HFF-Myc (cell line): ENCODE results near the gene PROK1.

Experiments
- DNase-seq: peaks from one replicate; pipeline ENCODE4 v3.0.0-alpha.2; 2011; ENCODE audit warnings: low read depth; ENCODE audit errors: extremely low read depth
- H3K4me3 ChIP-seq: replicated peaks from 2 replicates; pipeline ENCODE4 v1.5.1; 2011; ENCODE audit warnings: low read depth, mild to moderate bottlenecking, control low read depth, low read length
- TF ChIP-seq, protein P1 (sequence below): IDR thresholded peaks from 2 replicates; pipeline ENCODE4 v1.5.1; 2012; ENCODE audit warnings: mild to moderate bottlenecking, low read depth, low read length, control low read depth; ENCODE audit errors: missing control alignments

Gene PROK1

GRCh38 chr1:110485725-110486124 is 34.8 kb downstream of the PROK1 start:
- no peak for DNase-seq
- TF ChIP-seq, protein P1, sequence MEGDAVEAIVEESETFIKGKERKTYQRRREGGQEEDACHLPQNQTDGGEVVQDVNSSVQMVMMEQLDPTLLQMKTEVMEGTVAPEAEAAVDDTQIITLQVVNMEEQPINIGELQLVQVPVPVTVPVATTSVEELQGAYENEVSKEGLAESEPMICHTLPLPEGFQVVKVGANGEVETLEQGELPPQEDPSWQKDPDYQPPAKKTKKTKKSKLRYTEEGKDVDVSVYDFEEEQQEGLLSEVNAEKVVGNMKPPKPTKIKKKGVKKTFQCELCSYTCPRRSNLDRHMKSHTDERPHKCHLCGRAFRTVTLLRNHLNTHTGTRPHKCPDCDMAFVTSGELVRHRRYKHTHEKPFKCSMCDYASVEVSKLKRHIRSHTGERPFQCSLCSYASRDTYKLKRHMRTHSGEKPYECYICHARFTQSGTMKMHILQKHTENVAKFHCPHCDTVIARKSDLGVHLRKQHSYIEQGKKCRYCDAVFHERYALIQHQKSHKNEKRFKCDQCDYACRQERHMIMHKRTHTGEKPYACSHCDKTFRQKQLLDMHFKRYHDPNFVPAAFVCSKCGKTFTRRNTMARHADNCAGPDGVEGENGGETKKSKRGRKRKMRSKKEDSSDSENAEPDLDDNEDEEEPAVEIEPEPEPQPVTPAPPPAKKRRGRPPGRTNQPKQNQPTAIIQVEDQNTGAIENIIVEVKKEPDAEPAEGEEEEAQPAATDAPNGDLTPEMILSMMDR: no peak
- H3K4me3 ChIP-seq: no peak overlapping the region

GRCh38 chr1:110487726-110488125 is 36.8 kb downstream of the PROK1 start:
- no peak overlapping the region for H3K4me3 ChIP-seq
- TF ChIP-seq, protein P1: no peak
- DNase-seq: no peak

DNA sequence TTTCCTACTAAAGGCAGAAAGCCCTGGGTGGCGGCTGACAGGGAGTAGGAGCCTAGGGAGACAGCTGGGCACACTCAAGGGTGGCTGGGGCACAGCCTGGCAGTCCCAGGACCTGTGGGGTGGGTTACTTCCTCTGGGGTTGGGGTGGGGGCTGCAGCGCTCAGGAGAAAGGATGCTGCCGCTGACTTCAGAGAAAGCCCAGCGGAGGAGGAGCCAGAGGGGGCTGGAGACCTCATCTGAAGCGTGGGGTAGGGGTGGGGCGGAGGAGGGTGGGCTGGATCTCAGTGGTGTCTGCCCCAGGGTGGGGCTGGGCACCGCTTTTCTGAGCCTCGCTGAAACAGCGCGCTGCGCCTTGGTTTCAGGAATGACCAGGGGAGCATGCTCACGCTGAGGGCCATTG is 37.2 kb downstream of the PROK1 start:
- DNase-seq: no peak
- TF ChIP-seq, protein P1: no peak
- no peak overlapping the region for H3K4me3 ChIP-seq

GRCh38 chr1:110488867-110489266 is 37.9 kb downstream of the PROK1 start:
- DNase-seq: no peak
- TF ChIP-seq, protein P1: no peak
- no peak overlapping the region for H3K4me3 ChIP-seq

- DNase-seq: no peak
- no peak overlapping the region for H3K4me3 ChIP-seq
- TF ChIP-seq, protein P1: no peak
These were observed 38.5 kb downstream of the PROK1 start for GRCh38 chr1:110489406-110489805.

DNA sequence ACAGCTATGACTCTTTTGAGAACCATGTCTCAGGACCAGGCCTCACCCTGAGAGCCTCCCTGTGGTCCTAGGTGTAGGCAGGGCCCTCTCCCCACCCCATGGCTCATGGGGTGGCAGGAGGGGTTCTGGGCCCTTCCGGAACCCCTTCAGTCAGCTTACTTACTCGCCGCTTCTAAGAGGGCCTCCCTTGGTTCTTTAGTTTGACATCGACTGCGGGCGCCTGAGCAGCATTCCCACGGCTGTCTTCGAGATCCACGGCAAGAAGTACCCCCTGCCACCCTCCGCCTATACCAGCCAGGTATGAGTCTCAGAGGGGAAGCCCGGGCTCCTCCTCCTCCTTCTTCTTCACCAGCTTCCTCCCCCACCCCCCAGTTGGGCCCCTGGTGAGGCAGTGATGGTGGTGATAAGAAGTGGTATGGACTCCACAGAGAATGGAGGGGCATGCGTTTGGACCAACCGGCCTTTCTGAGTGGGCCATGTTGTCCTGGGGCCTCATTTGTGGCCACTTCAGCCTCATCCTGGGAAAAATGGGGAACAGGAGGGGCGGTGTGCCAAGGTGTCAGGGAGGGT is 39.1 kb downstream of the PROK1 start:
- DNase-seq: no peak
- TF ChIP-seq, protein P1: no peak

More for the DNA sequence above, 39.1 kb downstream of the PROK1 start:
- no peak overlapping the region for H3K4me3 ChIP-seq
